Endothelial cell of umbilical vein (primary cell): ENCODE results near the gene PPP1R12C. TPM values are rescaled to one million over a fixed set of nuclear protein-coding genes. Genes with fewer than 3 reads are reported as not detected.

Source experiments
- BruUV-seq: library from RNA; stranded (reverse); fragments of 400-500 nt; replicated peaks from 2 replicates; lab custom pipeline; 2021; lab: Mats Ljungman, UMichigan
- CTCF ChIA-PET: fragments of 300-600, 350-600 bp; sonication (Branson Sonifier 250); formaldehyde crosslinking; loops from one replicate; lab custom pipeline; 2021; ENCODE audit warnings: antibody characterized with exemption, inconsistent platforms; lab: Charles Lee
- POLR2A ChIA-PET: fragments of 300-600, 350-600 bp; sonication (Branson Sonifier 250); formaldehyde crosslinking; loops from one replicate; lab custom pipeline; 2021; ENCODE audit warnings: antibody characterized with exemption, inconsistent platforms; lab: Charles Lee
- DNase-seq: peaks from one replicate; pipeline ENCODE4 v3.0.0-alpha.2; 2011; ENCODE audit warnings: low read depth, low spot score
- FAIRE-seq: peaks from 2 replicates; lab custom pipeline; 2011; peaks lifted over from hg19 to GRCh38; lab: Jason Lieb, UNC
- H2AFZ ChIP-seq: 2 replicates; pipeline ENCODE4 v1.6.0; 2012; ENCODE audit warnings: low read depth, low read length, control low read depth, inconsistent platforms
- H3K27ac ChIP-seq: 2 replicates; pipeline ENCODE4 v1.5.1; 2011; ENCODE audit warnings: low read depth, mild to moderate bottlenecking, control low read depth, low read length, moderate library complexity; ENCODE audit not compliant: insufficient read depth
- H3K27me3 ChIP-seq, 2 experiments: 2 replicates each; pipeline versions ENCODE4 v1.6.0 to v1.6.1; 2011; ENCODE audit warnings: low read length in 2 of 2, mixed read lengths in 1 of 2; ENCODE audit not compliant: control insufficient read depth in 2 of 2, insufficient read depth in 2 of 2
- H3K36me3 ChIP-seq, 2 experiments: 2 replicates in 1 of 2; 3 replicates in 1 of 2; pipeline ENCODE4 v1.5.1; 2011; ENCODE audit warnings: low read length in 2 of 2, mild to moderate bottlenecking in 1 of 2, moderate library complexity in 1 of 2; ENCODE audit not compliant: control insufficient read depth in 2 of 2, insufficient read depth in 2 of 2; ENCODE audit errors: extremely low read depth in 1 of 2
- H3K4me1 ChIP-seq: 3 replicates; pipeline ENCODE4 v1.5.1; 2011; ENCODE audit warnings: mild to moderate bottlenecking, low read length; ENCODE audit not compliant: control insufficient read depth, insufficient read depth; ENCODE audit errors: extremely low read depth
- H3K4me2 ChIP-seq: 2 replicates; pipeline ENCODE4 v1.6.1; 2011; ENCODE audit warnings: low read length, control low read depth, mixed read lengths; ENCODE audit not compliant: insufficient read depth
- H3K4me3 ChIP-seq, 3 experiments: fragments of 200-600 bp in 1 of 3; sonication (generic), shearing (Covaris generic) in 1 of 3; replicated peaks in 1 of 3; 2 replicates each; pipeline ENCODE4 v1.5.1; 2011 to 2016; ENCODE audit warnings: control low read depth in 3 of 3, low read length in 3 of 3, mild to moderate bottlenecking in 2 of 3, inconsistent platforms in 1 of 3, low read depth in 1 of 3, moderate library complexity in 1 of 3; ENCODE audit not compliant: insufficient read depth in 1 of 3
- H3K79me2 ChIP-seq: 2 replicates; pipeline ENCODE4 v1.6.0; 2012; ENCODE audit warnings: low read length, inconsistent platforms; ENCODE audit not compliant: control insufficient read depth, insufficient read depth
- H3K9ac ChIP-seq: replicated peaks from 2 replicates; pipeline ENCODE3; 2011; ENCODE audit warnings: low read length, control low read depth; ENCODE audit not compliant: insufficient read depth; ENCODE audit errors: extremely low read depth
- H3K9me1 ChIP-seq: replicated peaks from 3 replicates; pipeline ENCODE4 v1.6.0; 2011; ENCODE audit warnings: mild to moderate bottlenecking, low read length; ENCODE audit not compliant: control insufficient read depth, insufficient read depth; ENCODE audit errors: extremely low read depth
- H3K9me3 ChIP-seq: replicated peaks from 2 replicates; pipeline ENCODE4 v1.5.1; 2012; ENCODE audit warnings: low read length, inconsistent platforms; ENCODE audit not compliant: control insufficient read depth, insufficient read depth
- H4K20me1 ChIP-seq: replicated peaks from 2 replicates; pipeline ENCODE3; 2011; ENCODE audit warnings: mild to moderate bottlenecking, low read length; ENCODE audit not compliant: control insufficient read depth, insufficient read depth; ENCODE audit errors: extremely low read depth
- EZH2 ChIP-seq: IDR thresholded peaks from 2 replicates; pipeline ENCODE4 v1.6.1; 2012; ENCODE audit warnings: borderline replicate concordance, low read depth, mild to moderate bottlenecking, moderate library complexity, low read length, inconsistent platforms; ENCODE audit not compliant: severe bottlenecking
- FOS ChIP-seq: IDR thresholded peaks from 2 replicates; pipeline ENCODE4 v1.6.1; 2011; ENCODE audit warnings: mild to moderate bottlenecking, low read length, moderate library complexity, borderline replicate concordance; ENCODE audit not compliant: insufficient read depth
- GATA2 ChIP-seq: IDR thresholded peaks from 2 replicates; pipeline ENCODE4 v1.7.0; 2011; ENCODE audit warnings: low read depth, mild to moderate bottlenecking, moderate library complexity, mixed read lengths, low read length; ENCODE audit not compliant: insufficient read length, insufficient read depth
- JUN ChIP-seq: IDR thresholded peaks from 2 replicates; pipeline ENCODE4 v1.6.1; 2011; ENCODE audit warnings: borderline replicate concordance, low read depth; ENCODE audit not compliant: insufficient read length, insufficient read depth
- MYC ChIP-seq: IDR thresholded peaks from one replicate; pipeline ENCODE4 v1.6.1; 2011; ENCODE audit warnings: mild to moderate bottlenecking, low read depth, low read length
- POLR2A ChIP-seq: IDR thresholded peaks from 2 replicates; pipeline ENCODE4 v1.6.1; 2012; ENCODE audit warnings: low read depth, mild to moderate bottlenecking, control low read depth, low read length
- POLR2AphosphoS5 ChIP-seq: IDR thresholded peaks from 2 replicates; pipeline ENCODE4 v1.6.1; 2012; ENCODE audit warnings: low read depth, mild to moderate bottlenecking, control low read depth, low read length, moderate library complexity; ENCODE audit not compliant: insufficient read depth
- dilution Hi-C: fragments of 300-500 bp; cut with MboI; formaldehyde crosslinking; loops from one replicate; pipeline ENCODE4 v1.15.0; 2019; ENCODE audit warnings: low sequenced_read_pairs; ENCODE audit not compliant: extremely low pct_ligation_motif_present
- intact Hi-C: fragments of 100-400 bp; cut with micrococcal nuclease; formaldehyde crosslinking; loops from one replicate; pipeline ENCODE4 v1.10.0; 2022
- polyA plus RNA-seq, 4 experiments: library from polyadenylated mRNA; depleted of rRNA in 3 of 4; stranded (reverse) in 3 of 4; unstranded in 1 of 4; fragments of >200 nt; gene quantifications; 2 replicates each; pipeline versions ENCODE4 v1.2.1 to v1.2.3, GENCODE V29; 2011 to 2012; ENCODE audit warnings: missing spikeins in 1 of 4
- total RNA-seq: library from RNA; stranded (reverse); gene quantifications from 2 replicates; pipeline ENCODE4 v1.2.3, GENCODE V29; 2021
- TF ChIP-seq, protein P1 (sequence below), 2 donors: IDR thresholded peaks; 1 replicate in 1 of 2; 2 replicates in 1 of 2; pipeline ENCODE4 v1.5.1; 2011; ENCODE audit warnings: low read length in 2 of 2, mild to moderate bottlenecking in 2 of 2, moderate library complexity in 2 of 2, control low read depth in 1 of 2, inconsistent platforms in 1 of 2, low read depth in 1 of 2; ENCODE audit not compliant: insufficient read depth in 1 of 2; ENCODE audit errors: extremely low read depth in 1 of 2
- TF ChIP-seq, protein P2 (sequence below): IDR thresholded peaks from 2 replicates; pipeline ENCODE4 v1.6.1; 2011; ENCODE audit not compliant: insufficient read depth, insufficient read length

PPP1R12C gene
- total and polyA plus RNA-seq, 2 donors (not counting 3 experiments of a cell fraction or from before 2014, with no cell fraction given): 69.5 to 149 TPM

DNA sequence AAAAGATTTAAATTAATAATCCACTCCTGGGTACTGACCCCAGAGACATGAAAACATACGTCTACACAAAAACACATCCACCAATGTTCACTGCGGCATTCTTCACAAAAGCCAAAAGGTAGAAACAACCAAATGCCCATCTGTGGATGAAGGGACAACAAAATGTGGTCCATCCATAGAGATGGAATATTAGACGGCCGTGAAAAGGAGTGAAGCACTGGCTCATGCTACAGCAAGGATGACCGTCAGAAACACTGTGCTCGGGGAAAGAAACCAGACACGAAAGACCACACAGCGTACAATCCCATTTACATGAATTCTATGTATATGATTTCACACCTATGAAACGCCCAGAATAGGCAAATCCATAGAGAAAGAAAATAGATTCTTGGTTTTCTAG is 60.6 kb downstream of the PPP1R12C start:
- CTCF ChIA-PET: no interaction called here
- Histone ChIP-seq H3K9me3 (no peaks in the 10 kb centered on the region), H3K4me2 (no peak overlapping the region), H3K79me2 (peaks cover 7% of the 10 kb centered on the region), H3K9ac (no peak overlapping the region), H3K36me3 (peaks cover 4 to 8% of the 10 kb centered on the region in 2 experiments), H2AFZ (no peak overlapping the region), H3K27me3 (no peaks in the 10 kb centered on the region), H3K4me1 (peaks cover 4% of the 10 kb centered on the region), H3K27ac (no peak overlapping the region), H3K4me3 (no peak overlapping the region), H3K9me1 (no peaks in the 10 kb centered on the region), H4K20me1 (no peaks in the 10 kb centered on the region)
- intact Hi-C loops: no loop called here
- POLR2A ChIA-PET: no interaction called here
- no TSS peak for BruUV-seq
- dilution Hi-C loops: no loop called here
- FAIRE-seq (no peak), DNase-seq (no peak)
- TF ChIP-seq GATA2 (no peak), POLR2A (no peak), EZH2 (no peak), POLR2AphosphoS5 (no peak), JUN (no peak), MYC (no peak), FOS (no peak)
- TF ChIP-seq, protein P1, sequence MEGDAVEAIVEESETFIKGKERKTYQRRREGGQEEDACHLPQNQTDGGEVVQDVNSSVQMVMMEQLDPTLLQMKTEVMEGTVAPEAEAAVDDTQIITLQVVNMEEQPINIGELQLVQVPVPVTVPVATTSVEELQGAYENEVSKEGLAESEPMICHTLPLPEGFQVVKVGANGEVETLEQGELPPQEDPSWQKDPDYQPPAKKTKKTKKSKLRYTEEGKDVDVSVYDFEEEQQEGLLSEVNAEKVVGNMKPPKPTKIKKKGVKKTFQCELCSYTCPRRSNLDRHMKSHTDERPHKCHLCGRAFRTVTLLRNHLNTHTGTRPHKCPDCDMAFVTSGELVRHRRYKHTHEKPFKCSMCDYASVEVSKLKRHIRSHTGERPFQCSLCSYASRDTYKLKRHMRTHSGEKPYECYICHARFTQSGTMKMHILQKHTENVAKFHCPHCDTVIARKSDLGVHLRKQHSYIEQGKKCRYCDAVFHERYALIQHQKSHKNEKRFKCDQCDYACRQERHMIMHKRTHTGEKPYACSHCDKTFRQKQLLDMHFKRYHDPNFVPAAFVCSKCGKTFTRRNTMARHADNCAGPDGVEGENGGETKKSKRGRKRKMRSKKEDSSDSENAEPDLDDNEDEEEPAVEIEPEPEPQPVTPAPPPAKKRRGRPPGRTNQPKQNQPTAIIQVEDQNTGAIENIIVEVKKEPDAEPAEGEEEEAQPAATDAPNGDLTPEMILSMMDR (IDR thresholded peaks at IDR 0.05; ENCODE audit: extremely low read depth in 1 of 2, insufficient read depth in 1 of 2, low read depth in 1 of 2, low read length in 2 of 2): no peak
- TF ChIP-seq, protein P2, sequence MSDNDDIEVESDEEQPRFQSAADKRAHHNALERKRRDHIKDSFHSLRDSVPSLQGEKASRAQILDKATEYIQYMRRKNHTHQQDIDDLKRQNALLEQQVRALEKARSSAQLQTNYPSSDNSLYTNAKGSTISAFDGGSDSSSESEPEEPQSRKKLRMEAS: no peak
